GM21825 (cell line): ENCODE data around the gene DDX49.
"Not testable (repeated sequence)": the region's sequence is repeated elsewhere in the genome, so short reads cannot be mapped to it uniquely, and the experiment has no call there.

ENCODE experiments used
- ATAC-seq: cut with Tn5 transposase; IDR thresholded peaks from one replicate; pipeline ENCODE4 v1.9.1; 2021; ENCODE audit warnings: mild to moderate bottlenecking, moderate library complexity; ENCODE audit not compliant: unreplicated experiment

DDX49 gene

GRCh38 chr19:18895824-18896341, 23.6 kb upstream of the DDX49 start, which contains the start of gene CERS1:
TSS of gene CERS1 (minus strand) at chr19:18896158. CDS start at chr19:18896072, 86 bp downstream.
- no peak for ATAC-seq

DNA sequence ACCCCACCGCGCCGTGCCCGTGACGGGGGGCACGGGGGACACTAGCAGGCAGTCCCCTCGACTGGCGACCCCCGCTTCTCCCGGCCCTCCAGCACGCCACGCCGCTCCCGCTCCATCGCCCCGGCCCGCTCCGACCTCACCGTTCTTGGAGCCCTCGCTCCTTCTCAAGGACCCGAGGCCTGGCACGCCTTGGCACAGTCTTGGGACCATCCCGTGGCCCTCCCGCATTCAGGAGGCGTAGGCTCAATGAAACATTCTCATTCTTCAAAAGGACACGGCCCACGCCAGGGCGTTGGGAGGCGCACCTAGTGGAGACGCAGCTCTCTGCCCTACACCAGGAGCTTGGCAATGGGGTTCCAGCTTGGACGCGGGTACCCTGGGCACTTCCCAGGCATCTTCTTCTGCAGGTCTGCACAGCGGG, 23.1 kb upstream of the DDX49 start:
- no peak for ATAC-seq

- no peak for ATAC-seq
Observed at GRCh38 chr19:18897094-18898029, 22.2 kb upstream of the DDX49 start.

GRCh38 chr19:18898081-18898606, 21.4 kb upstream of the DDX49 start:
- no peak for ATAC-seq

- no peak for ATAC-seq
Observed at GRCh38 chr19:18898607-18899408, 20.7 kb upstream of the DDX49 start.

- no peak for ATAC-seq
Observed at GRCh38 chr19:18899624-18900560, 19.6 kb upstream of the DDX49 start.

DNA sequence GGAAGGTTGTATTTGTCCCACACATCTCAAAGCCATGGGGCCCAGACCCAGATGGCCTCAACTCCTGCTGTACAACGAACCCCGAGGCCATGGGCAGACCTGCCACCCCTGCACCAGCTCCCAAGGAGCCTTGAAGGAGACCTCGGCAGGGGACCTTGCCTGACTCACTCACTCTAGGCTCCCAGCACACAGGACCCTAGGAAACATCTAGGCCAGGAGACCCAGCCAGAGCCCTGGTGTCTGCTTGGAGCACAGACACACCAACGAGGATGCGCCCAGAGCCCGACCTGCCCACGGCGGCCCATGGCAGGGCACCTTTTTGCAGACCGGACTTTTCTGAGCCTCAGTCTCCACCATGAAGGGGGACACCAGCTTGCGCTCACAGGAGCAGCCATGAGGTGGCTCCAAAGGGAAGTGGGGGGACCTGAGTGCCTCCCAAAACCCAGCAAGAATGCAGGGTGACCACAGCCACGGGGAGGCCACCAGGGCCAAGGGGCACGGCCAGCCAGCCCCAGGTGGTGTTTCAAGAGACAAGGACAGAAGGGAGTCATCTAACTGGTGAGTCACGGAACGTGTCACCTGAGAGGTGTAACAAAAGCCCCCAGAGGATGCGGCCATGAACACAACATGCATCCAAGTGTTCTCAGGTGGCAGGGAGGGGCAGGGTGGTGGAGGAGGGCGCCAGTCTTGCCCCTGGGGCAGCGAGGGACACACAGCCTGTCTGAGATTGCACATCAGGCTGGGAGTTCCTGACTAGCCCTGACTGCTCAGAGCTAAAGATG, 18.6 kb upstream of the DDX49 start:
- no peak for ATAC-seq

- ATAC-seq = no peak
Observed at GRCh38 chr19:18901491-18901890, 18.0 kb upstream of the DDX49 start.

GRCh38 chr19:18902519-18902918, 17.0 kb upstream of the DDX49 start:
- not testable (repeated sequence) for ATAC-seq

DNA sequence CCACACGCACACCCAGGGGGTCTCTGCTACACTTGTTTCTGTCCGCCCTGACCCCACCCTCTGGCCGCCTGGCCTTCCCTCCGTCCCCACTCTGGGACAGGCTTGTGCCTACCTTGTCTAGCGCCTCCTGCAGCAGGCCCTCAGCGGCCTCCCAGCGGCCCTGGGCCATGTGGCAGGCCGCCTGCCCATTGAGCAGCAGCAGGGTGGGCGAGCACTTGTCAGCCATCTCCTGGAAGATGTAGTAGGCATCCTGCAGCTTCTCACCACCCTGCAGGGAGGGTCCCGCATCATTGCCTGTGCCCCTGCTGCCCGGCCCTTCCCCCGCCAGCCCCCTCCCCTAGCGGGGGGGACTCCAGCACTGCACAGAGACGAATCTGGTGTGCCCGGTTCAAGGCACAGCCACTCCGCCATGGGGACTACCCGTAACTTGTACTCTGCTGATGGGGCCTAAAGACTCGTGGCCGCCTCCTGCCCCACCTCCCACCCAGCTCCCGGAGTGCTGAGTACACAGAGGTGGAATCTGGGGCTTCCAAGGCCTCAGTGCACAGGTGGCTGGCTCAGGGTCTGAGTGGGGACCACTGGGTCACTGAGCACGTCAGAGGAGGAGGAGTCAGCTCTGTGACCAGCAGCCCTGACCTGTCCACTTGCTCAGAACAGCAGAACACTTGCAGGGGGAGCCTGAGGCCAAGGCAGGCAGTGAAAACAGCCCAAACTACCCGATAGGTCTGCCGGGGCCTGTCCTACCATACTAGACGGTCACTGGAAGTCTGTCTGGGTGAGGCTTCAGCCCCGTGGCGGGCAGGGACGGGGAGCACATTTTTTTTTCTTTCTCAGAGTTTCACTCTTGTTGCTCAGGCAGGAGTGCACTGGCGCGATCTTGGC, 16.1 kb upstream of the DDX49 start:
- ATAC-seq = no peak

DNA sequence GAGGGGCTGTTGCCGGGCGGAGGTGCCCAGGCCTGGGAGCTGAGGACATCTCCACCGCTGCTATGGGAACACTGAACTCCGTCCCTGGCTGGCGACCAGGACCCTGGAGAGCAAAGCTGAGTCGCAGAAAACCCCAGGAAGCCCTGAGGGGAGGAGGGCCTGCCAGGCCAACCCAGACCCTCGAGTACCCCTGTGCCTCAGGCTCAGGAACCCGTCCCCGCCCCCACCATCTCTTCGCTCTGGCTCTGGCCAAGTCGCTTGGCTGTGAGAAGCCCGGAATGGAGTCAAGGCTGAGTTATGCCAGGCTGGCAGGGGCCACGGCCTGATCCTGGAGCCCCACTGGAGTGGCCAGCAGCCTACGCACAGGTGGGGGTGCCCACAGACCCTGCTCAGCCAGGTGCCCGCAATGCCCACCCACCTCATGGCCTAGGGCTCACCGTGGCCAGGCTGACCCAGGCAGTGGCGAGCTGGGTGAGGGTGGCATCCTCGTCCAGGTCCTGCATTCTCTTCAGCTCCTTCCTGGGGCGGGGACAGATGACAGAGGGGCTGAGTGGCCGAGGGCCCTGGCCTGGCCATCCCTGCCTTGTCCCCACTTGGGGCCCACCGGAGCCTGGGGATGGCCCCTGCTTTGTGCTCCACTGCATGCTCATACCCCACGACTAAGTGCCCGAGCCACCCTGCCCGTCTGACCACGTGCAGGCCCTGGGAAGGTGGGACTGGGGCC, 15.0 kb upstream of the DDX49 start:
- ATAC-seq = no peak

DNA sequence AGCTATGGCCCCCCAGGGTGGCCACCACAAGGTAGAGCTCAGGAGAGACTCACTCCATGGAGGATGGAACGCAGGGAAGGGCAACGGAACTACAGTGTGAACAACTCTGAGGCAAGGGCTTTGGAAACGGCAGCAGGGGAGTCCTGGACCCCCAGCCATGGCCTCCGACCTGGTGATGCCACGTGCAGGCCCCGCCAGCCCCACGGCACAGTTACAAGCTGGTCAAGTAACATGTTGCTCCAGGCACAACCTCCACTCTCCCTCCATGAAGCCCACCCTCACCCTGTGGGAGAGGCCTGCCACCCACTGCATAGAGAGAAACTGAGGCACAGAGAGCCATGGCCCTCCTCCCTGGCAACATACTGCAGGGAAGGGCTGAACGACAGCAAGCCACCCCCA, 14.5 kb upstream of the DDX49 start:
- no peak for ATAC-seq

DNA sequence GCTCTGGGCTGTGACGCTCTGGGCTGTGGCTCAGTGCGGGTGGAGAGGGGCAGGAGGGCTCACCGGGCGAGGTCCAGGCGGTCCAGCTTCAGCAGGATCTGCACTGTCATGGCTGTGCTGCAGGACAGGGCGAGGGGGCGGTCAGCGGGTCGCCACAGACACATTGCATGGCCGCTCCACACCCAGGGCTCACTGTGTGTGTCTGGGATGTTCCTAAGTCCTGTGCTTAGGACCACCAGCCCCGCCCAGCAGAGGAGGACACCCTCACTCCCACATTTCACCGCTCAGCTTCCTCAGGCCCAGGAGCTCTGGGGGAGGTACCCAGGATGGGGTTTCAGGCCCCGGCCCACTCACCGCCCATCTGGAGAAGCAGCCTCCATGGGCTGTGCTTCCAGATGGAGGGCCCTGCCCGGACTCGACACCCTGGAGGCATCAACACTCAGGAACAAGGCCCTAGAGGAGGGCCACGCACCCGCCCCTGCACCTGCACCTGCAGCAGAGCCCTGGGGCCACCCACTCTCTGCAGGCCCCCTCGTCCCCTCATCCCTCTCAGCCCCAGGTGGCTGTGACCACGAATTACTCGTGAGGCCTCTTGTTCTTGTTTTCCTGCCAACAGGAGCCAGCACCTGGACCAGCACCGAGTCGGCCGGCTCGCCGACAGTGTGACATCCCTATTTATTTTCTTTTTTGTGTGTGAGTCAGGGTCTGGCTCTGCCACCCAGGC, 13.8 kb upstream of the DDX49 start:
- no peak for ATAC-seq

GRCh38 chr19:18906605-18907519, 12.7 kb upstream of the DDX49 start:
- ATAC-seq = no peak

GRCh38 chr19:18908917-18909619, 10.4 kb upstream of the DDX49 start:
- ATAC-seq = no peak
